GM18520 (cell line): ENCODE measurements around the gene JPH3.

ENCODE experiments used
- ATAC-seq: cut with Tn5 transposase; IDR thresholded peaks from one replicate; pipeline ENCODE4 v1.9.1; 2021; ENCODE audit not compliant: unreplicated experiment

The JPH3 gene

GRCh38 chr16:87598431-87598830, 3.9 kb upstream of the JPH3 start:
- ATAC-seq: no peak

DNA sequence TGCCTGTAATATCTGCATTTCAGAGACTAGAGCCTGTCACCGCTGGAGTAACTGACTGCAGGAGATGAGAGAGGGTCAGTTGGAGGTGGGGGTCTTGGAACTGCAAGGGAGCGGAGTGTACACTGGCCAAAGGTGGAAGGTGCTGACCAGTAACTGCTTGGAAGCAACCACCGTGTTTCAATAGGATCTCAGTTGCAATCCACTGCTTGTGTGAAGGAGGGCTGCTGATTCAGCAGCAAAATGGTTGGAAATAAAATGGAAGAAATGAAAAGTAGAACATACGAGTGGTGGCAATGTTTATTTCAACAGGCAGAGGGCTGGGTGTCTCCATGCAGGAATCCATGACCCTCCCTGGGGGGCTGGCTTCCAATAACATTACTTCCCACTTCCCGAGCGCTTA, 2.1 kb upstream of the JPH3 start:
- ATAC-seq: no peak

GRCh38 chr16:87601401-87601981, 817 bp upstream of the JPH3 start:
- ATAC-seq: no peak

GRCh38 chr16:87602821-87603683, 744 bp downstream of the JPH3 start:
- ATAC-seq: no peak

GRCh38 chr16:87603684-87604633, 1.7 kb downstream of the JPH3 start:
- no peak for ATAC-seq

DNA sequence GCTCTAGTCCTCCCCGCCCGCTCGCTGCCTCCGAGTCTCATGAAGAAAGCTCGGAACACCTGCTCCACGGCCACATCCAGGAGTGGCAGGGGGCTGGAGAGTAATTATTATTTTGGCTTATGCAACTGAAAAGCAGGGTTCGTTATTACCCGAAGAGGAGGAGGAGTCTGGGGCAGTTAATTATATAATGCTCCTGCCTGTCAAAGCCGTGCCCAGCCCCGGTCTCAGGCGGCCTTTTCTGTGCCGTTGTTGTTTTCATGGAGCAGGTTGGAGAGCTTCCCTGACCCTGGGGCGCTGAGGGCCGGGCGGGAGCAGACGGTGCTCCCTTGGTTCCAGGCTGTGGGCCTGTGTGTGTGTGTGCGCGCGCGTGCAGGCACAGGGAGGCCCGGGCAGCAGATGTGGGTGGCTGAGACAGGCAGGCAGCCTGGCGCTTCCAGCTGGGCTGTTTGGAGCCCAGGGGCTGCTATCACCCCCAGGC, 2.4 kb downstream of the JPH3 start:
- no peak for ATAC-seq

DNA sequence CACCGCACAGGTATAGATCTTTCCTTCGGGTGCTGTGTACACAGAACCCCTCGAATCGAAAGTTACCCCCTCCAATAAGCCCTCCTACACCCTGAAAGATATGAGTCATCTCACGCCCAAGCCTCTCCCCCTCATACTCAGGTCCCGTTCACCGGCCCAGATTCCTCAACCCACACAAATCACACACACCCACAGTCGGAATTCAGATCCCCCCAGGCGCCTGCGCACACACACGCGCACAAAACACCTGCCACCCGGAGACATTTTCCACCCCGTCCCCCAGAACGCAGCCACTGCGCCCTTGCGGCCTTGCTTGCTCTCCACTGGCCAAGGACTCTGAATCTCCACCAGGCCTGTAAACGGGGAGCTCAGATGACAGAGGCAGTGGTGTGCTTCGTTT, 4.9 kb downstream of the JPH3 start:
- no peak for ATAC-seq

DNA sequence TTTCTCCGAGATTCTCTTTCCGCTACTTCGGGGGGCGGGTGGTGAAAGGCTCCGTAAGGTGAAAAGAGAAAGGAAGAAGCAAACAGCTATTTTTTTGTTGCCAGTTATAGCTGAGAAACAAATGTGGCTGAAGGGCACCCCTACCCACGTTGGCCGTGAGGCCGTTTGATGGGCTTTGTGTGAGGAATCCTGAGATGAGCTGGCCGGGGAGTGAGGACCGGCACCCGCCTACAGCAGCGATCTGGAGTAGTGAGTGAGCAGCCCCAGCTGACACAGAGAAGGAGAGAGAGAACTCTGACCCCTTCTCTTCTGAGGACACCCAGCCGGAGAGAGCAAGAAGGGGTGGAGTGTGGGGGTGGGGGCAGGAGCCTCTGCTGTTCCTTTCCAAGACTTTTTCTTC, 5.6 kb downstream of the JPH3 start:
- ATAC-seq: no peak

DNA sequence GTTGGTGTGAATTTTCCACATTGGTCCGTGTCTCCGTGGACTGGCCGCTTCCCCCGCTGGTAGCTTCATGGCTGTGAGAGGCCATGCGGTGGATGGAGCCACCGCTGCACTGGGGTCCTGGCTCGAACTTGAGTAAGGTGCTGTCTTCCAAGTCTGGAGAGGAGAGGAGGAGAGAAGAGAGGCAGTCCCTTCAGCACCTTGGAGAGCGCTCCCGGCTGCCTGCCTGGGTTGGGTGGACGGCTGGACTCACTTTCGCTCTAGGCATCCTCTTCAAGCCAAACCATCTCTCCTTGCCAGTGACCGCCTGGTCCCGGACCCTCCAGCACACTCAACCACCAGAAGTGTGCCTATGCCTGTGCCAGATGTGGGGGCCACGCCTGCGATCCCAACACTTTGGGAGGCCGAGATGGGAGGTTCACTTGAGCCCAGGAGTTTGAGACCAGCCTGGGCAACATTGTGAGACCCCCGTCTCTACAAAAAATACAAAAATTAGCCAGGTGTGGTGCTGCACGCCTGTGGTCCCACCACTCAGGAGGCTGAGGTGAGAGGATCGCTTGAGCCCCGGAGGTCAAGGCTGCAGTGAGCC, 6.2 kb downstream of the JPH3 start:
- no peak for ATAC-seq

GRCh38 chr16:87610026-87610425, 7.7 kb downstream of the JPH3 start:
- no peak for ATAC-seq

DNA sequence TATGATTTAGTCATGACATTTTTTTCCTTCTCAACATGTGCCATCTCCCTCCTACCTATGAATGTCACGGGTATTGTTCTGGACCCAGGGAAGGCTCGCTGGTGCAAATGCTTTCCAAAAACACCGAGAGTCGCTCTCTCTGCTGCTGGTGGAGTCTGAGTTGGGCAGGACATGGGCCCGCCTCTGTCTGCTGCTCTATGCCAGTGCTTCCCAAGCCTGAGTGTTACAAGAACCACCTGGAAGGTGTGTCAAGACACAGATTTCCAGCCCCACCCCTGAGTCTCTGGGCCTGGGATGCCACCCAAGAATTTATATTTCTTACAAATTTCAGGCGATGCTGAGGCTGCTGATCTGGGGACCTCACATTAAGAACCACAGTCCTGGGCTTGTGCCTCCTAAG, 9.1 kb downstream of the JPH3 start:
- no peak for ATAC-seq

GRCh38 chr16:87613961-87614360, 11.7 kb downstream of the JPH3 start:
- no peak for ATAC-seq

DNA sequence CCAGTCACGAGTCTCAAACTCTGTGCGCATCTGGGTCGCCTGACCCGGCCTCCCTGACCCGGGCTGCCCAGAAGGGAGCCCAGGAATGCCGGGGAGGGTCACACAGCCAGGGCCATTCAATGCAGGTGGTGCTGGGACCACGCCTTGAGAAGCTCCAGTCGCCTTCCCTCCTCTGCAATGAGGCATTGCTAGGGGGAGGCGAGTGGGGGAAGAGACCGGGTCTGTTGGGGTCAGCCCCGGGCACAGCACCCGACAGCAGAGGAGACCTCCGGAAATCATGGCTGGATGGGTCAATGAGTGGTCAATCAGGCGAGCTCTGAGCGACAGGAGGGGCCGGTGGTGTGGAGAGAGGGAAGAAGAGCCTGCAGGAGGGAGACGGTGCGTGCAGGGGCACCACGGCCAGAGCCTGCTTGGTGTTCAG, 13.3 kb downstream of the JPH3 start:
- ATAC-seq: no peak

- no peak for ATAC-seq
These were observed 14.2 kb downstream of the JPH3 start for GRCh38 chr16:87616556-87616955.

DNA sequence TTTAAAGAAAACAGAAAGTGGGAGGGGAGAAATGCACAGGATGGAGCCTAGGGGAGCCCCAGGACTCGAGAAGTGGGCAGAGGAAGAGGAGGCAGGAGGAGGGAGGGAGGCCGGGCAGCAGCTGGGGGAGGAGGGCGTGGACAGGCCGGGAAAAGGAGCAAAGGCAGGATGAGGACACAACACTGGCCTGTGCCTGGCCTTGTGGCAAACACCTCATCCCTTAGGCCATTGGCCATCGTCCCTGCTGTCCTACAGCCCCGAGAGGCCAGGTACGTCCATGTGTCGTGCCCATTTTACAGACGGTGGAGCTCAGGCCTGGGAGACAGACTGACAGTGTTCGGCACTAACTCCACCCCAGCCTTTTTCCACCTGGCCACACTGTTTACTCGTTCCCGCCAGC, 15.9 kb downstream of the JPH3 start:
- ATAC-seq: no peak

DNA sequence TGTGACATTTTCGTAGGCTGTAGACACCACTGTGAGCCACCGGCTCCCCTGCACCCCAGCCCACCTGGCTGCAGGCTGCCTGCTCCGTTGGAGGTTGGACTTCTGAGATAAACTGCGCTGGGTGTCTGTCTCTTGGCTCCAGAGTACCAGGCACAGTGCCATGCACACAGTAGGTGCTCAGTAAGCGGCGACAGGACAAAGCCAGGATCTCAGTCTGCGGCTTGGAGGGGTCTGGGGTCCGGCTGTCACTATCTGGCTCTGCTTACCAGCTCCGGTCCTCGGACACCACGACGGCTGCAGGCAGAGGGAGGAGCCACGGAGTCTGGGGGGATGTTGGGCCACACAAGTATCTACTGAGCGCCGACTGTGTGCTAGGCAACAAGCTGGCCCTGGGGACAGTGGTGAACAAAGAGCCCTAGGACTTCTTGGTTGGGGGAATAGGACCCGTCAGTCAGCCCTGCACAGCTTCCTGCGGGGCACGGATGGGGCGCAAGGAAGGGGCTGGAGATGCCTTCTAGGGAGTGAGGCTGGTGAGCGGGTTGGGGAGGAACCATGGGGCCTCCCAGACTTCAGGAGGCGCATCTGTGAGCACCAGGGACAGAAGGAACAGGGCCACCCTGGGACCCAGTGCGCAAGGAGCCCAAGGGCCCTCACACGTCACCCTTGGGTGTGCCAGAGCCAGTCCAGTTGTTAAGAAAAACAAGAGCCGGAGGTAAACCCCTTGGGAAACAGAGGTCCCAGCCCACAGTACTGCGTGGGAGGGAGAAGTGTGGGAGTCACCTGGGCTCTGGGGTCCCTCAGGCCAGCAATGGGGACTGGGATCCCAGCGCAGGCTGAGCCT, 17.3 kb downstream of the JPH3 start:
- no peak for ATAC-seq

DNA sequence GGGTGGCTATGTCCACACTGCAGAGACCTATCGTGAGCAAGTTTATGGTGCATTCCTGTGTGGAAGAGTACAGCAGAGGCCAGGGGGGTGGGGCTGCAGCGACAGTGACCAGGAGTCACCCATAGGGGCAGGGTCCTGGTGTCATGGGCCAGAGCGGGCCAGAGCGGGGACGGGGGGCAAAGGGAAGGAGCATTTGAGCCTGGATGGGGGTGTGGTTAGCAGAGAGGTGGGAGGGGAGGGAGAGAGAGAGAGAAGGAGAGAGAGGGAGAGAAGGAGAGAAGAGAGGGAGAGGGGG, 17.8 kb downstream of the JPH3 start:
- no peak for ATAC-seq

- no peak for ATAC-seq
These were observed 19.2 kb downstream of the JPH3 start for GRCh38 chr16:87621550-87621829.

- no peak for ATAC-seq
These were observed 19.8 kb downstream of the JPH3 start for GRCh38 chr16:87621976-87622713.

DNA sequence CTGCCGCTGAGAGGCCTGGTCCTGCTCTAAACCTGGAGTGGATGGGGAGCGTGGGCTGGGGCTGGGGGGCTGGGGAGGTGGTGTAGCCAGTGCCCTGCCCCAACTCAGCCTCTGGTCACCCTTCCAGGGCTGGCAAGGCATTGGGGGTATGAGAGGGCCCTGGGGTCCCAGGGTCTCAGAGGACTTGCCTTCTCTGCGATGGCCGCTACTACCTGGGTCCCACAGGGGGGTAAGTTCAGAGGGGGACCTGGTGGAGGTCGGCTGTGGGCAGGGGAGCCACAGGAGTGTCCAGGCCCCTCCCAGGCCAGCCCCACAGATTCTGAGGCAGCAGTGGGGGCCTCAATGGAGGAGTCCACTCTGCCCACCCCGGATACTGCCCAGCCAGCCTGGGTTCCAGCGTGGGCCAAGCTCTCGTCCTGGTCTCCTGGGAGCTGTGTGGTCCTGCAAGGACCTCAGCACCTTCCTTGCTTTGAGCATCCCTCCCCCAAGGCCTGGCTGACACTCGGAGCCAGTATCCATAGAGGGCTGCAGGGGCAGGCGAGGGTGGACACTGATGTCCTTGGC, 20.5 kb downstream of the JPH3 start:
- no peak for ATAC-seq
